Activated naive CD8-positive, alpha-beta T cell (primary cell): Measurements from ENCODE around the gene CDYL2.

Experiments
- H3K27ac Mint-ChIP-seq: one replicate; pipeline ENCODE4 v1.8.0; 2021; ENCODE audit warnings: mixed read lengths
- H3K27me3 Mint-ChIP-seq: one replicate; pipeline ENCODE4 v1.8.0; 2021; ENCODE audit warnings: mixed read lengths
- H3K36me3 Mint-ChIP-seq: one replicate; pipeline ENCODE4 v1.8.0; 2021; ENCODE audit warnings: mixed read lengths
- H3K4me1 Mint-ChIP-seq: one replicate; pipeline ENCODE4 v1.8.0; 2021; ENCODE audit warnings: low read depth, mixed read lengths
- H3K4me3 Mint-ChIP-seq: one replicate; pipeline ENCODE4 v1.8.0; 2021; ENCODE audit warnings: mild to moderate bottlenecking, mixed read lengths
- H3K9me3 Mint-ChIP-seq: one replicate; pipeline ENCODE4 v1.8.0; 2021; ENCODE audit warnings: low read depth, mixed read lengths

The CDYL2 gene

GRCh38 chr16:80557037-80557436 is 247.4 kb downstream of the CDYL2 start:
- Mint-ChIP-seq H3K4me3 (no peak overlapping the region), H3K27ac (no peak overlapping the region), H3K27me3 (no peaks in the 10 kb centered on the region), H3K9me3 (no peaks in the 10 kb centered on the region), H3K36me3 (no peaks in the 10 kb centered on the region), H3K4me1 (peaks cover 13% of the 10 kb centered on the region)

GRCh38 chr16:80556481-80556880 is 247.9 kb downstream of the CDYL2 start:
- peaks cover 13% of the 10 kb centered on the region for H3K4me1 Mint-ChIP-seq
- H3K4me3 Mint-ChIP-seq = no peak overlapping the region
- H3K9me3 Mint-ChIP-seq = no peaks in the 10 kb centered on the region
- no peaks in the 10 kb centered on the region for H3K27me3 Mint-ChIP-seq
- no peak overlapping the region for H3K27ac Mint-ChIP-seq
- H3K36me3 Mint-ChIP-seq = no peaks in the 10 kb centered on the region

- Mint-ChIP-seq H3K27ac (no peak overlapping the region), H3K27me3 (no peaks in the 10 kb centered on the region), H3K36me3 (no peaks in the 10 kb centered on the region), H3K9me3 (no peaks in the 10 kb centered on the region), H3K4me3 (no peak overlapping the region), H3K4me1 (peaks cover 13% of the 10 kb centered on the region)
These were observed 250.4 kb downstream of the CDYL2 start for GRCh38 chr16:80554033-80554432.

GRCh38 chr16:80552277-80552676 is 252.1 kb downstream of the CDYL2 start:
- Mint-ChIP-seq H3K4me3 (no peak overlapping the region), H3K4me1 (peaks cover 16% of the 10 kb centered on the region), H3K27ac (no peak overlapping the region), H3K27me3 (no peaks in the 10 kb centered on the region), H3K9me3 (no peaks in the 10 kb centered on the region), H3K36me3 (no peaks in the 10 kb centered on the region)
